Right lobe of liver (tissue), 6 donors: Measurements from ENCODE around the gene RCBTB2. TPM values are rescaled to one million over a fixed set of nuclear protein-coding genes. Genes with fewer than 3 reads are reported as not detected.

Source experiments
- ATAC-seq, 4 donors: fragments of 200-7000 bp; cut with Tn5 transposase; one replicate each; pipeline ENCODE4 v1.9.1; 2020; ENCODE audit warnings: mild to moderate bottlenecking in 4 of 4, moderate library complexity in 4 of 4
- DNase-seq, 3 donors: peaks; one replicate each; pipeline ENCODE4 v3.0.0-alpha.2; 2020
- H3K27ac ChIP-seq, 3 donors: fragments of 200-600 bp; one replicate each; pipeline ENCODE4 v1.8.0; 2022
- H3K27me3 ChIP-seq, 2 donors: fragments of 200-600 bp; one replicate each; pipeline ENCODE4 v1.8.0; 2022
- H3K36me3 ChIP-seq, 4 donors: fragments of 200-600 bp; sonication (generic) in 1 of 4; one replicate each; pipeline versions ENCODE4 v1.5.1 to v1.8.0; 2017 to 2022; ENCODE audit warnings: control low read depth in 1 of 4
- H3K4me1 ChIP-seq, 4 donors: fragments of 200-600 bp; sonication (generic) in 1 of 4; one replicate each; pipeline versions ENCODE4 v1.5.1 to v1.8.0; 2017 to 2022; ENCODE audit warnings: control low read depth in 1 of 4
- H3K4me3 ChIP-seq, 3 donors: fragments of 200-600 bp; one replicate each; pipeline ENCODE4 v1.8.0; 2022
- H3K9me3 ChIP-seq, 4 donors: fragments of 200-600 bp; sonication (generic) in 1 of 4; one replicate each; pipeline versions ENCODE4 v1.5.1 to v1.8.0; 2017 to 2022; ENCODE audit warnings: control low read depth in 1 of 4
- CTCF ChIP-seq, 4 donors: fragments of 200-600 bp in 3 of 4; fragments of 450-650 bp in 1 of 4; IDR thresholded peaks; one replicate each; pipeline versions ENCODE4 v1.5.1 to v1.8.0; 2016 to 2022; ENCODE audit warnings: antibody characterized with exemption in 4 of 4, mild to moderate bottlenecking in 2 of 4
- POLR2A ChIP-seq: fragments of 450-650 bp; IDR thresholded peaks from one replicate; pipeline ENCODE4 v1.6.1; 2017; ENCODE audit warnings: antibody characterized with exemption, mild to moderate bottlenecking
- WGBS: methylation state at CpG from one replicate; pipeline ENCODE4 v1.1.6; 2018; ENCODE audit warnings: low coverage, low lambda C conversion rate; ENCODE audit not compliant: insufficient coverage; ENCODE audit errors: missing lambda C conversion rate; 5-methylcytosine and 5-hydroxymethylcytosine counted together
- intact Hi-C, 2 donors: fragments of 100-400 bp; cut with DNase I; formaldehyde crosslinking; loops; one replicate each; pipeline versions ENCODE4 v1.11.2 to v1.14.1; 2022
- total RNA-seq, 6 experiments: library from RNA; depleted of rRNA in 2 of 6; stranded (reverse); fragments of >200 nt in 2 of 6; fragmentation: NEBNext Ultra II Directional in 3 of 6; extraction: Animal tissue kit (Norgen Biotek cat#: 25700) in 3 of 6; gene quantifications; one replicate each; pipeline versions ENCODE4 v1.1.0 to v1.2.4, GENCODE V29; 2016 to 2023
- donor health status: DM: no; HTN: yes; CAD: no.
- donor health status: DM: no; HTN: no; CAD: no.
- donor health status: DM: no; HTN: no; CAD: no.
- donor health status: DM: no; HTN: yes; CAD: no.
- donor health status: DM: no; HTN: yes; CAD: no.

RCBTB2 gene
- total RNA-seq, 6 experiments from 2014 or later, result 2.6 to 7.5 (median 4.8) TPM

GRCh38 chr13:48533961-48534600 lies 1.2 kb upstream of the RCBTB2 start:
- 78% methylated on average over 9 of the region's 9 CpGs for WGBS

GRCh38 chr13:48532256-48532505 lies 699 bp downstream of the RCBTB2 start:
- Histone ChIP-seq H3K4me3 (peak overlapping the region; percentile 70 to 86 (median 78)), H3K9me3 (no peaks in the 10 kb centered on the region), H3K27me3 (no peaks in the 10 kb centered on the region), H3K36me3 (no peaks in the 10 kb centered on the region), H3K27ac (peak overlapping the region; percentile 95 to 98 (median 96)), H3K4me1 (peaks cover 0 to 6% (median 3%) of the 10 kb centered on the region in 4 donors)
- peak; percentile 33 to 60 (median 50) for ATAC-seq
- DNase-seq, result no peak
- TF ChIP-seq CTCF (IDR thresholded peaks at IDR 0.05), result no peak
- no peak for TF ChIP-seq POLR2A
- intact Hi-C loops, result no loop called here
- WGBS, result 10% methylated on average over 10 of the region's 16 CpGs

More at GRCh38 chr13:48533961-48534600, 1.2 kb upstream of the RCBTB2 start:
- H3K4me3 ChIP-seq, result no peak overlapping the region
- no peaks in the 10 kb centered on the region for H3K27me3 ChIP-seq
- no peak for TF ChIP-seq POLR2A
- H3K27ac ChIP-seq, result peak overlapping the region in 2 of 3 donors; percentile 95 to 96
- intact Hi-C loops, result no loop called here
- no peak for ATAC-seq
- H3K9me3 ChIP-seq, result no peaks in the 10 kb centered on the region
- H3K36me3 ChIP-seq, result no peaks in the 10 kb centered on the region
- no peak for DNase-seq
- no peaks in the 10 kb centered on the region for H3K4me1 ChIP-seq

- peak; percentile 1 to 26 (median 10) for ATAC-seq
- Histone ChIP-seq H3K27ac (peak overlapping the region; percentile 95 to 98 (median 96)), H3K36me3 (no peaks in the 10 kb centered on the region), H3K27me3 (no peaks in the 10 kb centered on the region), H3K9me3 (no peaks in the 10 kb centered on the region), H3K4me1 (peaks cover 0 to 6% (median 3%) of the 10 kb centered on the region in 4 donors), H3K4me3 (peak overlapping the region; percentile 70 to 86 (median 78))
- DNase-seq, result no peak
- 27% methylated on average over 18 of the region's 19 CpGs for WGBS
- no peak for TF ChIP-seq POLR2A
- TF ChIP-seq CTCF (IDR thresholded peaks at IDR 0.05), result no peak
- intact Hi-C loops, result no loop called here
These were observed 1.2 kb downstream of the RCBTB2 start for GRCh38 chr13:48531416-48532255.

- TF ChIP-seq POLR2A, result no peak
- TF ChIP-seq CTCF (IDR thresholded peaks at IDR 0.05), result no peak
- WGBS, result 86% methylated on average over 6 of the region's 6 CpGs
- Histone ChIP-seq H3K4me3 (no peak overlapping the region), H3K4me1 (peaks cover 0 to 6% (median 3%) of the 10 kb centered on the region in 4 donors), H3K9me3 (no peaks in the 10 kb centered on the region), H3K27ac (peak overlapping the region in 1 of 3 donors; percentile 95), H3K36me3 (no peaks in the 10 kb centered on the region), H3K27me3 (no peaks in the 10 kb centered on the region)
- ATAC-seq (no peak), DNase-seq (no peak)
- intact Hi-C loops, result no loop called here
These were observed 2.0 kb downstream of the RCBTB2 start for GRCh38 chr13:48530833-48531232.

- Histone ChIP-seq H3K4me1 (peaks cover 0 to 6% (median 3%) of the 10 kb centered on the region in 4 donors), H3K27ac (no peak overlapping the region), H3K27me3 (no peaks in the 10 kb centered on the region), H3K9me3 (no peaks in the 10 kb centered on the region), H3K4me3 (no peak overlapping the region), H3K36me3 (no peaks in the 10 kb centered on the region)
- no peak for TF ChIP-seq POLR2A
- TF ChIP-seq CTCF (IDR thresholded peaks at IDR 0.05), result no peak
- WGBS, result 58% methylated on average over 3 of the region's 3 CpGs
- ATAC-seq, result no peak
- no peak for DNase-seq
- intact Hi-C loops, result no loop called here
These were observed 4.2 kb downstream of the RCBTB2 start for GRCh38 chr13:48528720-48529119.
